CD14-positive monocyte (primary cell): Measurements from ENCODE around the gene NRF1. TPM values are rescaled to one million over a fixed set of nuclear protein-coding genes. Genes with fewer than 3 reads are reported as not detected.

Experiments used
- DNase-seq, 3 donors: peaks; one replicate each; pipeline ENCODE4 v3.0.0-alpha.2; 2011 to 2022
- H2AFZ ChIP-seq: 2 replicates; pipeline ENCODE4 v1.6.0; 2012; ENCODE audit warnings: mild to moderate bottlenecking, low read depth, low read length, inconsistent platforms; ENCODE audit not compliant: insufficient read depth, poor library complexity, severe bottlenecking
- H3K27ac ChIP-seq, 2 donors: 1 replicate in 1 of 2; 2 replicates in 1 of 2; pipeline ENCODE4 v1.5.1; 2012 to 2013; ENCODE audit warnings: low read length in 2 of 2, control low read depth in 1 of 2, inconsistent platforms in 1 of 2, low read depth in 1 of 2, mild to moderate bottlenecking in 1 of 2
- H3K27me3 ChIP-seq, 2 donors: one replicate each; pipeline versions ENCODE4 v1.6.0 to v1.6.1; 2011 to 2013; ENCODE audit warnings: low read length in 2 of 2; ENCODE audit not compliant: control insufficient read depth in 2 of 2, insufficient read depth in 2 of 2
- H3K36me3 ChIP-seq, 2 donors: replicated peaks in 1 of 2; 1 replicate in 1 of 2; 2 replicates in 1 of 2; pipeline versions ENCODE4 v1.5.1 to v1.6.1; 2012 to 2013; ENCODE audit warnings: low read length in 2 of 2, control low read depth in 1 of 2, inconsistent platforms in 1 of 2, mild to moderate bottlenecking in 1 of 2; ENCODE audit not compliant: insufficient read depth in 2 of 2, control insufficient read depth in 1 of 2
- H3K4me1 ChIP-seq, 2 donors: 1 replicate in 1 of 2; 2 replicates in 1 of 2; pipeline versions ENCODE4 v1.5.1 to v1.6.1; 2012 to 2013; ENCODE audit warnings: low read length in 2 of 2, control low read depth in 1 of 2, inconsistent platforms in 1 of 2, mild to moderate bottlenecking in 1 of 2, moderate library complexity in 1 of 2; ENCODE audit not compliant: insufficient read depth in 2 of 2, control insufficient read depth in 1 of 2
- H3K4me2 ChIP-seq: replicated peaks from 2 replicates; pipeline ENCODE3; 2012; ENCODE audit warnings: low read length, moderate library complexity, mild to moderate bottlenecking; ENCODE audit not compliant: poor library complexity, severe bottlenecking; ENCODE audit errors: extremely low read depth
- H3K4me3 ChIP-seq, 3 experiments: fragments of 200-600 bp in 1 of 3; sonication (generic) in 1 of 3; replicated peaks in 1 of 3; 1 replicate in 2 of 3; 2 replicates in 1 of 3; pipeline ENCODE4 v1.5.1; 2011 to 2013; ENCODE audit warnings: low read length in 3 of 3, mild to moderate bottlenecking in 3 of 3, control low read depth in 2 of 3, low read depth in 2 of 3, inconsistent platforms in 1 of 3, moderate library complexity in 1 of 3
- H3K79me2 ChIP-seq: 2 replicates; pipeline ENCODE4 v1.6.0; 2012; ENCODE audit warnings: mild to moderate bottlenecking, control low read depth, inconsistent platforms, low read length, moderate library complexity; ENCODE audit not compliant: insufficient read depth
- H3K9ac ChIP-seq: 2 replicates; pipeline ENCODE4 v1.6.0; 2017; ENCODE audit warnings: low read length, mild to moderate bottlenecking; ENCODE audit not compliant: insufficient read depth, poor library complexity, severe bottlenecking
- H3K9me3 ChIP-seq, 2 donors: replicated peaks in 1 of 2; 1 replicate in 1 of 2; 2 replicates in 1 of 2; pipeline versions ENCODE4 v1.5.1 to v1.6.1; 2012 to 2013; ENCODE audit warnings: low read length in 2 of 2, control low read depth in 1 of 2; ENCODE audit not compliant: control insufficient read depth in 1 of 2, insufficient read depth in 1 of 2
- H4K20me1 ChIP-seq: 2 replicates; pipeline ENCODE4 v1.6.0; 2012; ENCODE audit warnings: mild to moderate bottlenecking, low read length, control low read depth, moderate library complexity; ENCODE audit not compliant: insufficient read depth
- H3K27ac Mint-ChIP-seq, 7 donors: one replicate each; pipeline ENCODE4 v1.8.0; 2020; ENCODE audit warnings: mild to moderate bottlenecking in 7 of 7, mixed read lengths in 7 of 7, moderate library complexity in 6 of 7, inconsistent platforms in 2 of 7
- H3K27me3 Mint-ChIP-seq, 3 donors: one replicate each; pipeline ENCODE4 v1.8.0; 2021 to 2022; ENCODE audit warnings: low read depth in 3 of 3, mild to moderate bottlenecking in 3 of 3, mixed read lengths in 3 of 3, moderate library complexity in 3 of 3, inconsistent platforms in 1 of 3
- H3K36me3 Mint-ChIP-seq, 2 donors: one replicate each; pipeline ENCODE4 v1.8.0; 2020; ENCODE audit warnings: mixed read lengths in 2 of 2, inconsistent platforms in 1 of 2, mild to moderate bottlenecking in 1 of 2
- H3K4me1 Mint-ChIP-seq: one replicate; pipeline ENCODE4 v1.8.0; 2020; ENCODE audit warnings: mild to moderate bottlenecking, mixed read lengths
- H3K4me3 Mint-ChIP-seq, 2 donors: one replicate each; pipeline ENCODE4 v1.8.0; 2020; ENCODE audit warnings: mild to moderate bottlenecking in 2 of 2, mixed read lengths in 2 of 2, moderate library complexity in 1 of 2
- H3K9me3 Mint-ChIP-seq, 7 donors: one replicate each; pipeline ENCODE4 v1.8.0; 2020 to 2022; ENCODE audit warnings: mixed read lengths in 7 of 7, mild to moderate bottlenecking in 6 of 7, moderate library complexity in 6 of 7, inconsistent platforms in 2 of 7
- CTCF ChIP-seq: fragments of 200-600 bp; IDR thresholded peaks from one replicate; pipeline ENCODE4 v1.8.0; 2022; ENCODE audit warnings: antibody characterized with exemption, mild to moderate bottlenecking
- WGBS: methylation state at CpG from one replicate; pipeline ENCODE4 v1.1.5; 2013; ENCODE audit warnings: missing lambda C conversion rate; ENCODE audit not compliant: insufficient coverage; 5-methylcytosine and 5-hydroxymethylcytosine counted together
- intact Hi-C, 2 donors: fragments of 100-400 bp; cut with micrococcal nuclease; formaldehyde crosslinking; loops; one replicate each; pipeline versions ENCODE4 v1.15.0 to v1.15.1; 2023
- polyA plus RNA-seq, 3 donors: library from polyadenylated mRNA; depleted of rRNA in 1 of 3; unstranded in 2 of 3; stranded (reverse) in 1 of 3; fragments of 300-500 nt in 2 of 3; fragments of >200 nt in 1 of 3; fragmentation: Illumina TruSeq in 2 of 3; gene quantifications; 1 replicate in 2 of 3; 2 replicates in 1 of 3; pipeline ENCODE4 v1.2.3, GENCODE V29; 2012 to 2021

The NRF1 gene
- polyA plus RNA-seq, 3 donors, result 5.1 to 14.0 (median 7.7) TPM

- Mint-ChIP-seq H3K9me3 (peaks cover under 1 to 8% (median 5%) of the 10 kb centered on the region in 7 donors), H3K27ac (no peak overlapping the region), H3K4me3 (no peak overlapping the region), H3K27me3 (no peaks in the 10 kb centered on the region), H3K36me3 (peaks cover 20 to 34% of the 10 kb centered on the region in 2 donors), H3K4me1 (peaks cover 7% of the 10 kb centered on the region)
- Histone ChIP-seq H3K79me2 (peaks cover 8% of the 10 kb centered on the region), H2AFZ (no peak overlapping the region), H3K27ac (no peak overlapping the region), H3K36me3 (peaks cover 11 to 33% of the 10 kb centered on the region in 2 donors), H3K4me1 (no peaks in the 10 kb centered on the region), H3K27me3 (no peaks in the 10 kb centered on the region), H3K9me3 (peaks cover under 1% of the 10 kb centered on the region in 2 donors), H4K20me1 (peaks cover 19% of the 10 kb centered on the region), H3K9ac (no peak overlapping the region), H3K4me3 (no peak overlapping the region), H3K4me2 (no peak overlapping the region)
- no CpG with 5 or more reads among the region's 4 CpGs for WGBS
- no peak for DNase-seq
- intact Hi-C loops, result loop anchor here in 1 of 2 donors (10.0 kb wide), 1 partner anchor 158 kb away; no protein-coding TSS in a partner anchor
- no peak for TF ChIP-seq CTCF
These were observed 55.6 kb downstream of the NRF1 start for GRCh38 chr7:129667116-129667515.

DNA sequence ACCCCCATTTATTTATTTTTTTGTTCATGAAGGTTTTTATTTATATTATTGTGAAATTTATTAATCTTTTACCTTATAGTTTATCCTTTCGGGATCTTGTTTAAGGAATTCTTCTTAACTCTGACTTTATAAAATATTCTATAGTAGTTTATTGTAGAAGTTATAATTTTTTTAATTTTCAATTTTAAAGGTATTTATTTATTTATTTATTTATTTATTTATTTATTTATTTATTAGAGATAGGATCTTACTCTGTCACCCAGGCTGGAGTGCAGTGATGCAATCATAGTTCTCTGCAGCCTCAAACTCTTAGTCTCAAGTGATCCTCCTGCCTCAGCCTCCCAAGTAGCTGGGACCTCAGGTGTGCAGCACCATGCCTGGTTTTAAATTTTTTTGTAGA lies 56.0 kb downstream of the NRF1 start:
- Histone ChIP-seq H3K4me1 (no peaks in the 10 kb centered on the region), H2AFZ (no peak overlapping the region), H3K9me3 (peaks cover 0 to 1% of the 10 kb centered on the region in 2 donors), H4K20me1 (peaks cover 19% of the 10 kb centered on the region), H3K36me3 (peaks cover 13 to 33% of the 10 kb centered on the region in 2 donors), H3K9ac (no peak overlapping the region), H3K4me2 (no peak overlapping the region), H3K4me3 (no peak overlapping the region), H3K27me3 (no peaks in the 10 kb centered on the region), H3K27ac (no peak overlapping the region), H3K79me2 (peaks cover 8% of the 10 kb centered on the region)
- Mint-ChIP-seq H3K4me1 (peaks cover 7% of the 10 kb centered on the region), H3K9me3 (peaks cover 0 to 5% (median 2%) of the 10 kb centered on the region in 7 donors), H3K36me3 (peaks cover 17 to 30% of the 10 kb centered on the region in 2 donors), H3K27ac (no peak overlapping the region), H3K4me3 (no peak overlapping the region), H3K27me3 (no peaks in the 10 kb centered on the region)
- intact Hi-C loops, result loop anchor here in 1 of 2 donors (10.0 kb wide), 1 partner anchor 157 kb away; no protein-coding TSS in a partner anchor
- WGBS, result no CpG with 5 or more reads among the region's 1 CpG
- no peak for TF ChIP-seq CTCF
- no peak for DNase-seq
